Endodermal cell (in vitro differentiated cells): ENCODE results near the gene CHAF1A. TPM values are rescaled to one million over a fixed set of nuclear protein-coding genes. Genes with fewer than 3 reads are reported as not detected.

ENCODE experiments used
- DNase-seq: peaks from one replicate; pipeline ENCODE4 v3.0.0-alpha.2; 2017
- H3K27ac ChIP-seq: 2 replicates; pipeline ENCODE4 v1.5.1; 2013; ENCODE audit warnings: mild to moderate bottlenecking, low read depth, low read length, moderate library complexity
- H3K27me3 ChIP-seq: 2 replicates; pipeline ENCODE4 v1.6.1; 2013; ENCODE audit warnings: mild to moderate bottlenecking, low read length, moderate library complexity; ENCODE audit not compliant: insufficient read depth, control insufficient read depth, poor library complexity, severe bottlenecking
- H3K36me3 ChIP-seq: 2 replicates; pipeline ENCODE4 v1.7.0; 2013; ENCODE audit warnings: mild to moderate bottlenecking, low read length, moderate library complexity; ENCODE audit not compliant: control insufficient read depth, insufficient read depth
- H3K4me1 ChIP-seq: one replicate; pipeline ENCODE4 v1.7.0; 2013; ENCODE audit warnings: low read length; ENCODE audit not compliant: control insufficient read depth, insufficient read depth
- H3K4me3 ChIP-seq: 2 replicates; pipeline ENCODE4 v1.5.1; 2013; ENCODE audit warnings: mild to moderate bottlenecking, low read length, moderate library complexity
- H3K9ac ChIP-seq: 2 replicates; pipeline ENCODE4 v1.6.1; 2013; ENCODE audit warnings: mild to moderate bottlenecking, low read length, moderate library complexity; ENCODE audit not compliant: poor library complexity, severe bottlenecking; ENCODE audit errors: extremely low read depth
- H3K9me3 ChIP-seq: 2 replicates; pipeline ENCODE4 v1.6.1; 2013; ENCODE audit warnings: mild to moderate bottlenecking, low read length, moderate library complexity; ENCODE audit not compliant: control insufficient read depth
- H3K27ac Mint-ChIP-seq: 2 replicates; pipeline ENCODE4 v1.8.0; 2020; ENCODE audit warnings: mixed read lengths
- H3K27me3 Mint-ChIP-seq: 2 replicates; pipeline ENCODE4 v1.8.0; 2021; ENCODE audit warnings: mild to moderate bottlenecking, mixed read lengths; ENCODE audit not compliant: insufficient read depth
- H3K36me3 Mint-ChIP-seq: 2 replicates; pipeline ENCODE4 v1.8.0; 2020; ENCODE audit warnings: low read depth, mixed read lengths
- H3K4me1 Mint-ChIP-seq: 2 replicates; pipeline ENCODE4 v1.8.0; 2020; ENCODE audit warnings: mixed read lengths
- H3K4me3 Mint-ChIP-seq: 2 replicates; pipeline ENCODE4 v1.8.0; 2020; ENCODE audit warnings: mild to moderate bottlenecking, moderate library complexity, mixed read lengths
- H3K9me3 Mint-ChIP-seq: 2 replicates; pipeline ENCODE4 v1.8.0; 2020; ENCODE audit warnings: mild to moderate bottlenecking, mixed read lengths
- WGBS, 2 experiments: methylation state at CpG; one replicate each; pipeline versions ENCODE4 v1.1.5 to v1.1.7; 2013; ENCODE audit warnings: missing lambda C conversion rate in 2 of 2, mixed read lengths in 1 of 2; ENCODE audit not compliant: insufficient coverage in 1 of 2, insufficient read length in 1 of 2; 5-methylcytosine and 5-hydroxymethylcytosine counted together
- total RNA-seq, 2 donors: library from RNA; stranded (reverse); fragmentation: NEBNext Ultra II Directional in 1 of 2; extraction: Animal tissue kit (Norgen Biotek cat#: 25700) in 1 of 2; gene quantifications; 2 replicates in 1 of 2; 3 replicates in 1 of 2; pipeline ENCODE4 v1.2.1, GENCODE V29; 2021
- TF ChIP-seq, protein P1 (sequence below): fragments of 200-600 bp; sonication (generic); conservative IDR thresholded peaks from 2 replicates; pipeline ENCODE4 v1.5.0; 2021; ENCODE audit warnings: antibody characterized with exemption, mild to moderate bottlenecking

CHAF1A gene
- total RNA-seq, 2 donors from 2014 or later: 70.7 to 76.9 TPM

DNA sequence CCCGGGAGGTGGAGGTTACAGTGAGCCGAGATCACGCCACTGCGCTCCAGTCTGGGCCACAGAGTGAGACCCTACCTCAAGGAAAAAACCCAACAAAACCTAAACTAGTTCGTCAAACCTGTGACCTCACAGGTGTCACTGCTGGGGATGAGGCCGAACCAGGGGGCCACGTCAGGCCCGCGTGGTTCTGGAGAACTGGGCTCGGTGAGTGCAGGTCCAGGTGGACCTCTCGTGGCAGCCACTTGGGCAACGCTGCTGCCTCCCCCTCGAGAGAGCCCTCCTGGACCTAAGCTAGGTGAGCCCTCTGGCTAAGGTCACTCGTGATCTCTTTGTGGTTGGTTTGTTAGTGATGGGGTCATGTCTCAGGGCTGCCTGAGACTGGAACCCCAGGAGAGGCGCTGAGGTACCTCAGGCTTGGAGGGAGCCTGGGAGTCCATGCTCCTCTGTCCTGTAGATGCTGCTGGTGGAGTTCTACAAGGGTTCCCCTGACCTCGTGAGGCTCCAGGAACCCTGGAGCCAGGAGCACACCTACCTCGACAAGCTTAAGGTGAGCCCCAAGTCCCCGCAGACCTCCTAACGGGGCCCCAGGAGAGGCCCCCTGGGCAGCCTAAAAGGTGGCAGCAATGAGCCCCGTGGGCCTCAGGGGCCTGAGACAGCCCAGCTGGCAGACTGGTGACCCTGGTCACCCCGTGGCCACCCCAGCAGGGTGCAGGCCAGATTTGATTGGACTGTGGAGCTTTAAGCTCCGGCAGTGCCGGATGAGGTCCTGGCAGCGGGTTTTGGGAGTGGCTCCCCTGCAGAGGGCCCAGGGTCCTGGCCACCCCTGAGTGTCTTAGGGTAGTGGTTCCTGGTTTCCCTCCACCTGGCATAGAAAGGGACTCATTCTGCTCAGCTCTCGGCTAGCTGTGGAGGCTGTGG is 43.5 kb upstream of the CHAF1A start:
- 93 to 98% methylated on average over 14 to 25 of the region's 25 CpGs for WGBS, 2 experiments
- Histone ChIP-seq H3K4me1 (peaks cover 3% of the 10 kb centered on the region), H3K9ac (no peak overlapping the region), H3K4me3 (no peak overlapping the region), H3K27me3 (no peaks in the 10 kb centered on the region), H3K36me3 (peaks cover 29% of the 10 kb centered on the region), H3K9me3 (no peaks in the 10 kb centered on the region), H3K27ac (no peak overlapping the region)
- DNase-seq: peak; percentile 45
- peaks cover 23% of the 10 kb centered on the region for H3K36me3 Mint-ChIP-seq
- TF ChIP-seq, protein P1, sequence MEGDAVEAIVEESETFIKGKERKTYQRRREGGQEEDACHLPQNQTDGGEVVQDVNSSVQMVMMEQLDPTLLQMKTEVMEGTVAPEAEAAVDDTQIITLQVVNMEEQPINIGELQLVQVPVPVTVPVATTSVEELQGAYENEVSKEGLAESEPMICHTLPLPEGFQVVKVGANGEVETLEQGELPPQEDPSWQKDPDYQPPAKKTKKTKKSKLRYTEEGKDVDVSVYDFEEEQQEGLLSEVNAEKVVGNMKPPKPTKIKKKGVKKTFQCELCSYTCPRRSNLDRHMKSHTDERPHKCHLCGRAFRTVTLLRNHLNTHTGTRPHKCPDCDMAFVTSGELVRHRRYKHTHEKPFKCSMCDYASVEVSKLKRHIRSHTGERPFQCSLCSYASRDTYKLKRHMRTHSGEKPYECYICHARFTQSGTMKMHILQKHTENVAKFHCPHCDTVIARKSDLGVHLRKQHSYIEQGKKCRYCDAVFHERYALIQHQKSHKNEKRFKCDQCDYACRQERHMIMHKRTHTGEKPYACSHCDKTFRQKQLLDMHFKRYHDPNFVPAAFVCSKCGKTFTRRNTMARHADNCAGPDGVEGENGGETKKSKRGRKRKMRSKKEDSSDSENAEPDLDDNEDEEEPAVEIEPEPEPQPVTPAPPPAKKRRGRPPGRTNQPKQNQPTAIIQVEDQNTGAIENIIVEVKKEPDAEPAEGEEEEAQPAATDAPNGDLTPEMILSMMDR: no peak
- no peaks in the 10 kb centered on the region for H3K27me3 Mint-ChIP-seq
- no peaks in the 10 kb centered on the region for H3K9me3 Mint-ChIP-seq
- peak overlapping the region; percentile 72 for H3K27ac Mint-ChIP-seq
- no peak overlapping the region for H3K4me3 Mint-ChIP-seq
- H3K4me1 Mint-ChIP-seq: peaks cover 7% of the 10 kb centered on the region

DNA sequence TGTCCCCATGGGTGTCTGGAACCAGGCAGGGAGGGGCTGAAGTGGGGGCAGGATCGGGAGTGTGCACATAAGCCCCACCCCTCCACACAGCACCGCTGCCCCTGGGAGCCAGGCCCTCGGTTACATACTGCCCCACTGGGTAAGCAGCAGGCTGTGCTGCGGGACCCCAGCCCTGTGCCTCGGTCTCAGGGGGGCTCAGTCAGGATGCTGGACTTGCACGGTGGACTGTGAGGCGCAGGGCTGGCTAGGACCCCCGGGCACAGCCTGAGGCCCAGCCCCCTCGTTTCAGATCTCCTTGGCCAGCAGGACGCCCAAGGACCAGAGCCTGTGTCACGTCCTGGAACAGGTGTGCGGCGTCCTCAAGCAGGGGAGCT is 42.8 kb upstream of the CHAF1A start:
- 92 to 96% methylated on average over 10 to 13 of the region's 13 CpGs for WGBS, 2 experiments
- H3K27me3 ChIP-seq: no peaks in the 10 kb centered on the region
- no peak overlapping the region for H3K4me3 ChIP-seq
- no peaks in the 10 kb centered on the region for H3K27me3 Mint-ChIP-seq
- no peak overlapping the region for H3K27ac ChIP-seq
- peak; percentile 42 for DNase-seq
- H3K36me3 Mint-ChIP-seq: peaks cover 23% of the 10 kb centered on the region
- no peaks in the 10 kb centered on the region for H3K9me3 Mint-ChIP-seq
- TF ChIP-seq, protein P1: no peak
- H3K27ac Mint-ChIP-seq: no peak overlapping the region
- H3K4me1 ChIP-seq: peaks cover 3% of the 10 kb centered on the region
- H3K4me3 Mint-ChIP-seq: no peak overlapping the region
- H3K9ac ChIP-seq: no peak overlapping the region
- H3K9me3 ChIP-seq: no peaks in the 10 kb centered on the region
- H3K36me3 ChIP-seq: peaks cover 22% of the 10 kb centered on the region
- H3K4me1 Mint-ChIP-seq: peaks cover 7% of the 10 kb centered on the region

DNA sequence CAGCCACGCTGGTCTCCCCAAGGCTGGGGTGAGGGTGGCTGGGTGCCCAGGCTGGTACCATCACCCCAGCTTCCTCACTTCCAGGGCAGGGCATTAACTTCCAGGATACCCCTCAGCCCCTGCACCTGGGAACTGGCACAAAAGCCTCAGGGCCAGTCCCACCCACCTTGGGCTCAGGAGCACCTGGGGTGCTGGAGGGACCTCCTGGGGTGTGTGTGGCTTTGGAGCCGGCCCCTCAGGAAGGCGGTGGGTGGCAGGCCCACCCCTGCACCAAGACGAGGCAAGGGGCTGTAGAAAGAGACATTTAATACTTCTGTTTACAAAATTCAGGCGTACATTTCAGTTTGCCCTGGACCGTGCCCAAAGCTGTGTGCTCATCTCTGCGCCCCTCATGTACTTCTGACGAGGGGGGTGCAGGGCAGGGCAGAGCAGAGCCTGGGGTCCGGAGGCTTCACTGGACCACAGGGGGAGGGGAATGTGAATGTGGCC is 42.3 kb upstream of the CHAF1A start:
- 94 to 100% methylated on average over 5 to 9 of the region's 9 CpGs for WGBS, 2 experiments
- peaks cover 26% of the 10 kb centered on the region for H3K36me3 Mint-ChIP-seq
- TF ChIP-seq, protein P1: no peak
- H3K36me3 ChIP-seq: peaks cover 23% of the 10 kb centered on the region
- no peaks in the 10 kb centered on the region for H3K27me3 ChIP-seq
- H3K9ac ChIP-seq: no peak overlapping the region
- H3K4me1 Mint-ChIP-seq: peaks cover 7% of the 10 kb centered on the region
- no peak overlapping the region for H3K4me3 ChIP-seq
- H3K4me3 Mint-ChIP-seq: no peak overlapping the region
- H3K27me3 Mint-ChIP-seq: no peaks in the 10 kb centered on the region
- H3K4me1 ChIP-seq: peaks cover 3% of the 10 kb centered on the region
- H3K9me3 ChIP-seq: no peaks in the 10 kb centered on the region
- H3K27ac ChIP-seq: peak overlapping the region; percentile 72
- H3K27ac Mint-ChIP-seq: peak overlapping the region; percentile 77
- no peaks in the 10 kb centered on the region for H3K9me3 Mint-ChIP-seq
- no peak for DNase-seq
